Left lung (tissue), 10 donors: ENCODE results near the gene HTR3E. TPM values are rescaled to one million over a fixed set of nuclear protein-coding genes. Genes with fewer than 3 reads are reported as not detected.

Experiments
- ATAC-seq: fragments of 200-7000 bp; cut with Tn5 transposase; one replicate; pipeline ENCODE4 v1.9.1; 2020; ENCODE audit warnings: moderate library complexity
- DNase-seq, 4 donors: peaks; one replicate each; pipeline ENCODE4 v3.0.0-alpha.2; 2013 to 2020
- H3K27ac ChIP-seq, 2 donors: fragments of 200-600 bp; sonication (generic) in 1 of 2; one replicate each; pipeline versions ENCODE4 v1.5.0 to v1.8.0; 2020 to 2021
- H3K27me3 ChIP-seq, 2 donors: fragments of 200-600 bp; sonication (generic) in 1 of 2; one replicate each; pipeline versions ENCODE4 v1.5.0 to v1.8.0; 2020 to 2021
- H3K36me3 ChIP-seq, 2 donors: fragments of 200-600 bp; sonication (generic) in 1 of 2; one replicate each; pipeline versions ENCODE4 v1.5.0 to v1.8.0; 2020 to 2021
- H3K4me1 ChIP-seq, 2 donors: fragments of 200-600 bp; one replicate each; pipeline ENCODE4 v1.8.0; 2021
- H3K4me3 ChIP-seq, 2 donors: fragments of 200-600 bp; sonication (generic) in 1 of 2; one replicate each; pipeline versions ENCODE4 v1.5.0 to v1.8.0; 2020 to 2021; ENCODE audit warnings: mild to moderate bottlenecking in 1 of 2
- H3K9me3 ChIP-seq, 2 donors: fragments of 200-600 bp; sonication (generic) in 1 of 2; one replicate each; pipeline versions ENCODE4 v1.5.0 to v1.8.0; 2020 to 2021
- intact Hi-C, 2 donors: fragments of 100-400 bp; cut with DNase I; formaldehyde crosslinking; loops; one replicate each; pipeline versions ENCODE4 v1.11.2 to v1.14.2; 2022
- polyA plus RNA-seq, 6 donors: library from polyadenylated mRNA; unstranded; fragments of 120-200 nt; gene quantifications; one replicate each; pipeline ENCODE4 v1.2.1, GENCODE V29; 2013; ENCODE audit not compliant: insufficient read length in 6 of 6
- total RNA-seq, 2 donors: library from RNA; stranded (reverse); fragmentation: NEBNext Ultra II Directional; extraction: Animal tissue kit (Norgen Biotek cat#: 25700); gene quantifications; one replicate each; pipeline ENCODE4 v1.2.1, GENCODE V29; 2021
- TF ChIP-seq, protein P1 (sequence below), 2 donors: fragments of 200-600 bp; sonication (generic) in 1 of 2; IDR thresholded peaks; one replicate each; pipeline versions ENCODE4 v1.5.0 to v1.8.0; 2021; ENCODE audit warnings: antibody characterized with exemption in 2 of 2
- donor health status: DM: no; HTN: yes; CAD: no.
- donor health status: DM: no; HTN: no; CAD: no.

Gene HTR3E
- total and polyA plus RNA-seq, 8 donors: not detected

DNA sequence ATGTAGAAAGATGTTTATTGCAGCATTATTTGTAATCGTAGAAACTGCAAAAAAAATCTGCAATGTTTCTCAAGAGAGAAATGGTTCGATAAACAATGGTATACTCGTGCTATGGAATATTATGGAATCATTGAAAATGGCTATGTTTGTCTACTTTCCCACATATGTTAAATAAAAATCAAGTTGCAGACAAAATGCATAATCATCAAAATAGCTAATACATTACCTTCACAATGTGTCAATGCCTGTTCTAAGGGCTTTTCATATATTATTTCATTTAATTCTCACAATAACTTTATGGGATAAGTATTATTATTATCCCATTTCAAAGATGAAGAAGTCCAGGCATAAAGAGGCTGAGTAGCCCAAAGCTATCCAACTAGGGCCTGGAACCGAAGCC is 36.1 kb downstream of the HTR3E start:
- Histone ChIP-seq H3K27ac (no peak overlapping the region), H3K36me3 (peaks cover 0 to 7% of the 10 kb centered on the region in 2 donors), H3K4me3 (no peak overlapping the region), H3K4me1 (peaks cover 9 to 29% of the 10 kb centered on the region in 2 donors), H3K9me3 (no peaks in the 10 kb centered on the region), H3K27me3 (no peaks in the 10 kb centered on the region)
- DNase-seq (no peak), ATAC-seq (no peak)
- TF ChIP-seq, protein P1, sequence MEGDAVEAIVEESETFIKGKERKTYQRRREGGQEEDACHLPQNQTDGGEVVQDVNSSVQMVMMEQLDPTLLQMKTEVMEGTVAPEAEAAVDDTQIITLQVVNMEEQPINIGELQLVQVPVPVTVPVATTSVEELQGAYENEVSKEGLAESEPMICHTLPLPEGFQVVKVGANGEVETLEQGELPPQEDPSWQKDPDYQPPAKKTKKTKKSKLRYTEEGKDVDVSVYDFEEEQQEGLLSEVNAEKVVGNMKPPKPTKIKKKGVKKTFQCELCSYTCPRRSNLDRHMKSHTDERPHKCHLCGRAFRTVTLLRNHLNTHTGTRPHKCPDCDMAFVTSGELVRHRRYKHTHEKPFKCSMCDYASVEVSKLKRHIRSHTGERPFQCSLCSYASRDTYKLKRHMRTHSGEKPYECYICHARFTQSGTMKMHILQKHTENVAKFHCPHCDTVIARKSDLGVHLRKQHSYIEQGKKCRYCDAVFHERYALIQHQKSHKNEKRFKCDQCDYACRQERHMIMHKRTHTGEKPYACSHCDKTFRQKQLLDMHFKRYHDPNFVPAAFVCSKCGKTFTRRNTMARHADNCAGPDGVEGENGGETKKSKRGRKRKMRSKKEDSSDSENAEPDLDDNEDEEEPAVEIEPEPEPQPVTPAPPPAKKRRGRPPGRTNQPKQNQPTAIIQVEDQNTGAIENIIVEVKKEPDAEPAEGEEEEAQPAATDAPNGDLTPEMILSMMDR (IDR thresholded peaks at IDR 0.05): no peak
- intact Hi-C loops: no loop called here

DNA sequence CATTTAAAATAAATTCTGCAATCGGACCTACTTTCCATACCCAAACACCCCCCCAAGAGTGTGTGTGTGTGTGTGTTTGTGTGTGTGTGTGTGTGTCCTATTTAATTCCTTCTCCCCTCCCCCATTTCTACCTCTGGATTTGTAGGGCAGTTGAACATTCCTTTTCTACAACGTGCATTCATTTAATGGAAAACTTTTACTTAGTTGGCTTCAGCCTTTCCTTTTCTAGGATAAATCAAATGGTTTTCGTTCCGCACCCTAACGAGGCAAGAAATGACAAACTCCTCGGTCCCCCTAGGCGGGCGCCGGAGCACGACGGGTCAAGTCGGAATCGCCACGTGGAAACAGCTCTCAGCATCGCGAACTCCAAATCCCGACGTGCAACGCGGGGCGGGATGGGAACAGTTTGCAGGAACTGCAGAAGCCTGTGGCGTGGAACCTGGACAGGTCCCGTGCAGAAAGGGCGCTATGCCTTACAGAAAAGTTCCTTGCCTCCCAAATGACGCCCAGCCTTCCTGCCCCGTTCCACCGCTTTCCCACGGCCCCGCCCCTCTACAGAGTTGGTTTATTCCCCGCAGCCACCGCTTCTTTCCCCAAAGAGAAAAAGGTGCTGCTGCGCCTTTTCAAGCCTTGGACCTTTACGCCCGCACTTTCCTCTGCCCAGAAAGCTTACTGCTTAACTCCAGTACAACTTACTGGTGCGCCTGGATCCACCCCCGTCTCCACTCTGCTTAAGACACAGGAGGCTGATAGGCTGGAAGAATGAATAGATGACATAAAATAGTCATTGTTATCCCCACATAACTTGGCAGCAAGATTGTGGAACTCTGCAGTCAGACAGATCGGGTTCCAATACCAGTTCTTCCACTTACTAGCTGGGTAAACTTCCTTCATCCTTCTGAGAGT is 37.2 kb downstream of the HTR3E start:
- H3K4me1 ChIP-seq: peaks cover 9 to 29% of the 10 kb centered on the region in 2 donors
- H3K9me3 ChIP-seq: no peaks in the 10 kb centered on the region
- peak; percentile 81 for ATAC-seq
- H3K27me3 ChIP-seq: no peaks in the 10 kb centered on the region
- TF ChIP-seq, protein P1 (IDR thresholded peaks at IDR 0.05): no peak
- peak overlapping the region; percentile 74 to 92 for H3K4me3 ChIP-seq
- peak overlapping the region; percentile 79 to 88 for H3K27ac ChIP-seq
- peak; percentile 65 to 95 (median 85) for DNase-seq
- peaks cover 0 to 18% of the 10 kb centered on the region in 2 donors for H3K36me3 ChIP-seq
- intact Hi-C loops: no loop called here

DNA sequence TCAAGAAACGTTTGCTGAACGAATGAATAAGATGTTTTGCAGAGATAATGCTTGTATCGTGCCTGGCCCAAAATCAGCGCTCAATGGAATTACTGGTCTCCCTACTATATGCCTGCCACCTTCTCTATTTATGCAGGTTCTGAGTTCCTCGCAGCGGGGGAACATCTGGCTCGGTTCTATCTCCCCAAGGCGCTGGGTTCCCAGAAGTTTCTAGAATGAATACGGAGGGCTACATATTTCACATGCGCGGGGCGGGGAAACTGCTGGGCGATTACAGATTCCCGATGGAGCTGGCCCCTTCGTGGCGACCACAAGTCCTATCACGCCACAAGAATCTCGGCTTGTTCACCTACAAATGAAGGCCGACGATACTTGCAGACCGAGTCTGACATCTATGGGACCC is 37.9 kb downstream of the HTR3E start:
- H3K27me3 ChIP-seq: no peaks in the 10 kb centered on the region
- intact Hi-C loops: no loop called here
- H3K27ac ChIP-seq: peak overlapping the region; percentile 79 to 88
- H3K4me1 ChIP-seq: peaks cover 9 to 29% of the 10 kb centered on the region in 2 donors
- TF ChIP-seq, protein P1 (IDR thresholded peaks at IDR 0.05): no peak
- H3K4me3 ChIP-seq: peak overlapping the region; percentile 74 to 92
- DNase-seq: no peak
- H3K9me3 ChIP-seq: no peaks in the 10 kb centered on the region
- ATAC-seq: peak; percentile 38
- H3K36me3 ChIP-seq: peaks cover 0 to 25% of the 10 kb centered on the region in 2 donors

DNA sequence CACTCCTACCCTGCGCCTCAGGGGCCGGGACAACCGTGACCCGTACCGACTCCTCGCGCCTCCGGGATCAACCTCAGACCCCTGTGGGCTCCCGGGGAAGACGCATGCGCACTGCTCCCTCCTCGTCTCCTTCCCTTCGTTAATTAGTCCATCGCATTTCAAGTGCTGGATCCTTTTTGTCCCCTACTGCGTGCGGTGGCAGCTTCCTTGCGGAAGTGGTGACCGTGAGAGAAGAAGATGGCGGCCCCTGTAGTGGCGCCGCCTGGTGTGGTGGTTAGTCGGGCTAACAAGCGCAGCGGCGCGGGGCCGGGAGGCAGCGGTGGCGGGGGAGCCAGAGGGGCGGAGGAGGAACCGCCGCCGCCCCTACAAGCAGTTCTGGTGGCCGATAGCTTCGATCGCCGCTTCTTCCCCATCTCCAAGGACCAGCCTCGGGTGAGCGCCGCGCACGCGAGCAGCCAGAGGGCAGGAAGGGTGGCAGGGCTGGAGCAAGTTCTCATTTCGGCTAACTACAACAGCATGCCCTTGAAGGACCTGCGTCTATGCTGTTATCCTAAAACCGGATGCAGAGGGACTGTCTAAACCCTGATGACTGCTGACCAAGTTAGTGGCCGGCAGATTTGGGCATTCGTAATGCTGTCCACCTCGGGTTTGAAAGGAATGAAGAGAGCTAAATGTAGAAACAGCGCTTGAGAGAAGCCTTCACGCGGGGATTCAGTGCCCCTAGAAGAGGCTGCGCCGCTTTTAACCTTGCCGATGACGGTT is 38.5 kb downstream of the HTR3E start, which contains the start of gene EIF2B5:
Gene EIF2B5, plus strand, starts transcription at position 210 of the 762 bp plus-strand sequence. Its CDS starts 28 bp downstream, at position 238.
- intact Hi-C loops: no loop called here
- H3K27me3 ChIP-seq: no peaks in the 10 kb centered on the region
- DNase-seq (peak; percentile 89 to 95 (median 92)), ATAC-seq (peak; percentile 92)
- TF ChIP-seq, protein P1 (IDR thresholded peaks at IDR 0.05): peak in 1 of 2 donors; percentile 34
- peak within 1 kb of the TSS; percentile 79 to 88 for H3K27ac ChIP-seq
- H3K36me3 ChIP-seq: peaks cover 0 to 30% of the 10 kb centered on the region in 2 donors
- no peaks in the 10 kb centered on the region for H3K9me3 ChIP-seq
- peak within 1 kb of the TSS; percentile 74 to 92 for H3K4me3 ChIP-seq
- peaks cover 9 to 29% of the 10 kb centered on the region in 2 donors for H3K4me1 ChIP-seq

DNA sequence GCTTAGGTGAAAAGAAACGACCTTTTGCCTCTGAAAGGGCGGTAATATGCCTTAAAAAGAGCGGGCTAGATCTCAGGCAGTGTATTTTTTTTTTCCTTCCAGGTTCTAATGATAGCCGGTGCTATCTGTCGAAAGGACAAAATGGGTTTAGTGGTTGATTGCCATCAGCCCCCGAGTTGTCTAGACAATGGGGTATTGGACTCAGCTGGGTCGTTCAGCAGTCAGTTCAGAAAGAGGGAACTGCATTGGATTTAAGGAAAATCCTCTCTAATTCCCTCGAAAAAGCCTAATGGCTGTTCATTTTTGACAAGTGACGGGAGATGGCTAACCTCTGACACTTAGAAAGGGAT is 39.0 kb downstream of the HTR3E start:
- intact Hi-C loops: no loop called here

More for the DNA sequence above, 39.0 kb downstream of the HTR3E start:
- Histone ChIP-seq H3K4me1 (peaks cover 9 to 29% of the 10 kb centered on the region in 2 donors), H3K36me3 (peaks cover 0 to 36% of the 10 kb centered on the region in 2 donors), H3K9me3 (no peaks in the 10 kb centered on the region), H3K27ac (peak overlapping the region; percentile 79 to 88), H3K4me3 (peak overlapping the region; percentile 74 to 92), H3K27me3 (no peaks in the 10 kb centered on the region)
- TF ChIP-seq, protein P1 (IDR thresholded peaks at IDR 0.05): no peak
- ATAC-seq (no peak), DNase-seq (no peak)
